HG03045 (cell line): ENCODE results near the gene GIMD1.
"Not testable (repeated sequence)": the region's sequence is repeated elsewhere in the genome, so short reads cannot be mapped to it uniquely, and the experiment has no call there.

Experiments used
- ATAC-seq: cut with Tn5 transposase; IDR thresholded peaks from one replicate; pipeline ENCODE4 v1.9.1; 2021; ENCODE audit warnings: mild to moderate bottlenecking, moderate library complexity; ENCODE audit not compliant: unreplicated experiment

Gene GIMD1

GRCh38 chr4:106353786-106354185 is 14.8 kb downstream of the GIMD1 start:
- ATAC-seq = no peak

GRCh38 chr4:106351016-106351415 is 17.6 kb downstream of the GIMD1 start:
- ATAC-seq = no peak

GRCh38 chr4:106347167-106347566 is 21.4 kb downstream of the GIMD1 start:
- no peak for ATAC-seq

- ATAC-seq = no peak
These were observed 24.0 kb downstream of the GIMD1 start for GRCh38 chr4:106344647-106344970.

GRCh38 chr4:106343865-106344646 is 24.5 kb downstream of the GIMD1 start:
- ATAC-seq = no peak

- no peak for ATAC-seq
These were observed 27.8 kb downstream of the GIMD1 start for GRCh38 chr4:106340774-106341173.

GRCh38 chr4:106339431-106339830 is 29.1 kb downstream of the GIMD1 start:
- ATAC-seq = no peak

- ATAC-seq = no peak
These were observed 29.9 kb downstream of the GIMD1 start for GRCh38 chr4:106338671-106339070.

- no peak for ATAC-seq
These were observed 30.7 kb downstream of the GIMD1 start for GRCh38 chr4:106337916-106338315.

GRCh38 chr4:106336618-106337017 is 32.0 kb downstream of the GIMD1 start:
- ATAC-seq = no peak

GRCh38 chr4:106334741-106335470 is 33.7 kb downstream of the GIMD1 start:
- ATAC-seq = no peak

- no peak for ATAC-seq
These were observed 35.4 kb downstream of the GIMD1 start for GRCh38 chr4:106333186-106333585.

- ATAC-seq = no peak
These were observed 39.4 kb downstream of the GIMD1 start for GRCh38 chr4:106329041-106329618.

- no peak for ATAC-seq
These were observed 42.8 kb downstream of the GIMD1 start for GRCh38 chr4:106325800-106326199.

- ATAC-seq = no peak
These were observed 45.5 kb downstream of the GIMD1 start for GRCh38 chr4:106323119-106323518.

- not testable (repeated sequence) for ATAC-seq
These were observed 46.8 kb downstream of the GIMD1 start for GRCh38 chr4:106321814-106322213.

GRCh38 chr4:106321168-106321567 is 47.4 kb downstream of the GIMD1 start:
- ATAC-seq = not testable (repeated sequence)

- ATAC-seq = no peak
These were observed 48.3 kb downstream of the GIMD1 start for GRCh38 chr4:106320235-106320634.

- no peak for ATAC-seq
These were observed 50.1 kb downstream of the GIMD1 start for GRCh38 chr4:106318511-106318910.

- ATAC-seq = no peak
These were observed 50.8 kb downstream of the GIMD1 start for GRCh38 chr4:106317815-106318214.

- ATAC-seq = no peak
These were observed 51.7 kb downstream of the GIMD1 start for GRCh38 chr4:106316773-106317409.
